ENCODE data around the gene TGM2. TPM values are rescaled to one million over a fixed set of nuclear protein-coding genes. Genes with fewer than 3 reads are reported as not detected.
"Not testable (repeated sequence)": the region's sequence is repeated elsewhere in the genome, so short reads cannot be mapped to it uniquely, and the experiment has no call there.

TGM2 gene
- total RNA-seq, 4 donors from 2014 or later: 170 to 385 (median 212) TPM

GRCh38 chr20:38108438-38108985, 56.6 kb downstream of the TGM2 start:
- TF ChIP-seq CTCF (IDR thresholded peaks at IDR 0.05): no peak
- TF ChIP-seq POLR2AphosphoS5 (IDR thresholded peaks at IDR 0.05): peak in 1 of 2 donors; percentile 18
- Histone ChIP-seq H3K4me3 (no peak overlapping the region), H3K27me3 (no peaks in the 10 kb centered on the region), H3K4me1 (peaks cover 36 to 41% (median 38%) of the 10 kb centered on the region in 4 donors), H3K27ac (replicated peaks in 1 of 4) (peak overlapping the region; percentile 75 to 84 (median 78)), H3K36me3 (no peaks in the 10 kb centered on the region), H3K9me3 (no peaks in the 10 kb centered on the region)
- DNase-seq (ENCODE audit: extremely low spot score): peak; percentile 91
- WGBS: 24% methylated on average over 4 of the region's 4 CpGs
- intact Hi-C loops (cut with DNase I): no loop called here

GRCh38 chr20:38107916-38108315, 57.2 kb downstream of the TGM2 start:
- H3K9me3 ChIP-seq; H3K4me3 ChIP-seq; intact Hi-C loops (cut with DNase I); H3K36me3 ChIP-seq; H3K27me3 ChIP-seq: not testable (repeated sequence)
- WGBS: 89% methylated on average over 7 of the region's 7 CpGs
- Histone ChIP-seq H3K27ac (replicated peaks in 1 of 4) (peak overlapping the region; percentile 75 to 84 (median 78)), H3K4me1 (peaks cover 36 to 39% (median 37%) of the 10 kb centered on the region in 4 donors)
- peak; percentile 62 for DNase-seq (ENCODE audit: extremely low spot score)

DNA sequence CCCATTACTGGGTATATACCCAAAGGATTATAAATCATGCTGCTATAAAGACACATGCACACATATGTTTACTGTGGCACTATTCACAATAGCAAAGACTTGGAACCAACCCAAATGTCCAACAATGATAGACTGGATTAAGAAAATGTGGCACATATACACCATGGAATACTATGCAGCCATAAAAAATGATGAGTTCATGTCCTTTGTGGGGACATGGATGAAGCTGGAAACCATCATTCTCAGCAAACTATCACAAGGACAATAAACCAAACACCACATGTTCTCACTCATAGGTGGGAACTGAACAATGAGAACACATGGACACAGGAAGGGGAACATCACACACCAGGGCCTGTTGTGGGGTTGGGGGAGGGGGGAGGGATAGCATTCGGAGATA, 57.7 kb downstream of the TGM2 start:
- 88% methylated on average over 1 of the region's 1 CpG for WGBS
- H3K4me3 ChIP-seq; H3K36me3 ChIP-seq; intact Hi-C loops (cut with DNase I); H3K27ac ChIP-seq (replicated peaks in 1 of 4); H3K9me3 ChIP-seq; DNase-seq (ENCODE audit: extremely low spot score); H3K27me3 ChIP-seq: not testable (repeated sequence)
- H3K4me1 ChIP-seq: peaks cover 36 to 39% (median 37%) of the 10 kb centered on the region in 4 donors

DNA sequence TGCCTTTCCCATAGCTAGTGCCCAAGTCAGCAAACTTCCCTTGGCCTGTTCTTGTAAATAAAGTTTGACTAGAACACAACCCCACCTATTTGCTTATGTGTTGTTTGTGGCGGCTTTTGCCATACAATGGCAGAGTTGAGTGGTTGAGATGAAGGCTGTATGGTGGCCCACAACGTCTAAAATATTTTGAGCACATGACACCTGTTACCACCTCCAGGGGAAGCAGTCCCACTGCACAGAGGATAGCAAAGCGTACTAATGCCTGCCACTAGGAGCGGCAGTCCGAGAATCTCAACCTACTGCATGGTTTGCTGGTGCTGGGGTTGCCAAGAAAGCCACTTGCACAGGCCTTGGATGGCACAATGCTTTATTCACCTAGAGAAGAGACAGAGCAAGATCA, 58.6 kb downstream of the TGM2 start:
- no peaks in the 10 kb centered on the region for H3K9me3 ChIP-seq
- no peaks in the 10 kb centered on the region for H3K36me3 ChIP-seq
- peak; percentile 86 for DNase-seq (ENCODE audit: extremely low spot score)
- H3K27ac ChIP-seq (replicated peaks in 1 of 4): no peak overlapping the region
- intact Hi-C loops (cut with DNase I): no loop called here
- no peaks in the 10 kb centered on the region for H3K27me3 ChIP-seq
- no peak overlapping the region for H3K4me3 ChIP-seq
- WGBS: 86% methylated on average over 2 of the region's 5 CpGs
- H3K4me1 ChIP-seq: peaks cover 36 to 38% (median 36%) of the 10 kb centered on the region in 4 donors
- no peak for TF ChIP-seq CTCF (IDR thresholded peaks at IDR 0.05)
- no peak for TF ChIP-seq EP300 (IDR thresholded peaks at IDR 0.05)
- no peak for TF ChIP-seq POLR2A (IDR thresholded peaks at IDR 0.05; ENCODE audit: low read depth)
- TF ChIP-seq POLR2AphosphoS5 (IDR thresholded peaks at IDR 0.05): no peak

GRCh38 chr20:38104285-38104684, 60.8 kb downstream of the TGM2 start:
- H3K4me3 ChIP-seq: no peak overlapping the region

GRCh38 chr20:38102206-38102605, 62.9 kb downstream of the TGM2 start:
- H3K4me1 ChIP-seq; H3K36me3 ChIP-seq; H3K27ac ChIP-seq (replicated peaks in 1 of 4); H3K27me3 ChIP-seq; intact Hi-C loops (cut with DNase I); H3K9me3 ChIP-seq; H3K4me3 ChIP-seq: not testable (repeated sequence)
- WGBS: 95% methylated on average over 5 of the region's 5 CpGs
- peak; percentile 24 for DNase-seq (ENCODE audit: extremely low spot score)

More at GRCh38 chr20:38104285-38104684, 60.8 kb downstream of the TGM2 start:
- intact Hi-C loops (cut with DNase I): no loop called here
- no peak overlapping the region for H3K27ac ChIP-seq (replicated peaks in 1 of 4)
- H3K9me3 ChIP-seq: no peaks in the 10 kb centered on the region
- H3K27me3 ChIP-seq: no peaks in the 10 kb centered on the region
- H3K4me1 ChIP-seq: peaks cover 14 to 16% (median 15%) of the 10 kb centered on the region in 4 donors
- TF ChIP-seq EP300 (IDR thresholded peaks at IDR 0.05) (no peak), POLR2A (IDR thresholded peaks at IDR 0.05; ENCODE audit: low read depth) (no peak)
- DNase-seq (ENCODE audit: extremely low spot score): no peak
- 30% methylated on average over 1 of the region's 1 CpG for WGBS
- no peaks in the 10 kb centered on the region for H3K36me3 ChIP-seq

DNA sequence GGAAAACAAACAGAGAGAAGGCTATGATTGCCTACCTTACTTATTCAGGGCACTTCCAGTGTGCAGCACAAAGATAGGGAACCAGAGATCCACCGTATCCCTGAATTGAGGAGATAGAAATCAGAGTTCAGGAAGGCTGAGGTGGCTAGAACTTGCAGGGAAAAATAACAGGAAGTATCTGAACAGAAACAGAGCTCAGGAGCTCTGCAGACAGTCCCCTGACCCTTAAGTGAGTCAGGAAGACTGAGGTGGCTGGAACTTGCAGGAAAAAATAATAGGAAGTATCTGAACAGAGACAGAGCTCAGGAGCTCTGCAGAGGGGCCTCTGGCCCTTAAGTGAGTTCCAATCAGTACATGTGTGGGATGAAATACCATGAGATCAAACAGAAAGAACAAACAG, 66.1 kb downstream of the TGM2 start:
- H3K27ac ChIP-seq (replicated peaks in 1 of 4): no peak overlapping the region
- no peaks in the 10 kb centered on the region for H3K36me3 ChIP-seq
- intact Hi-C loops (cut with DNase I): no loop called here
- no peak for DNase-seq (ENCODE audit: extremely low spot score)
- H3K27me3 ChIP-seq: no peaks in the 10 kb centered on the region
- no peaks in the 10 kb centered on the region for H3K9me3 ChIP-seq
- peaks cover 16 to 18% (median 17%) of the 10 kb centered on the region in 4 donors for H3K4me1 ChIP-seq
- no peak for TF ChIP-seq POLR2AphosphoS5 (IDR thresholded peaks at IDR 0.05)
- no peak for TF ChIP-seq CTCF (IDR thresholded peaks at IDR 0.05)
- TF ChIP-seq EP300 (IDR thresholded peaks at IDR 0.05): no peak
- no peak for TF ChIP-seq POLR2A (IDR thresholded peaks at IDR 0.05; ENCODE audit: low read depth)
- H3K4me3 ChIP-seq: no peak overlapping the region
- WGBS: 88% methylated on average over 1 of the region's 1 CpG

Data from esophagus muscularis mucosa (tissue), 4 donors.